Mononuclear cell (primary cell): ENCODE measurements around the gene TIGD6. TPM values are rescaled to one million over a fixed set of nuclear protein-coding genes. Genes with fewer than 3 reads are reported as not detected.
"Not testable (repeated sequence)": the region's sequence is repeated elsewhere in the genome, so short reads cannot be mapped to it uniquely, and the experiment has no call there.

Experiments used
- H3K27me3 ChIP-seq: 2 replicates; pipeline ENCODE4 v1.6.0; 2011; ENCODE audit warnings: low read length, control low read depth; ENCODE audit not compliant: insufficient read depth
- H3K4me1 ChIP-seq: 2 replicates; pipeline ENCODE4 v1.5.1; 2011; ENCODE audit warnings: mild to moderate bottlenecking, low read length, control low read depth; ENCODE audit not compliant: insufficient read depth
- H3K4me3 ChIP-seq: 2 replicates; pipeline ENCODE4 v1.5.1; 2011; ENCODE audit warnings: mild to moderate bottlenecking, low read length, moderate library complexity
- H3K9me3 ChIP-seq: 2 replicates; pipeline ENCODE4 v1.5.1; 2011; ENCODE audit warnings: low read depth, mild to moderate bottlenecking, control low read depth, low read length
- total RNA-seq: library from RNA; depleted of rRNA; stranded (reverse); fragments of >200 nt; gene quantifications from one replicate; pipeline ENCODE4 v1.2.3, GENCODE V29; 2012

The TIGD6 gene
- total RNA-seq, result 2.1 TPM

GRCh38 chr5:150000256-150000989 lies at the start of gene TIGD6, which contains the start of gene HMGXB3:
Gene TIGD6, minus strand, starts transcription at chr5:150000654. Its CDS starts 4,306 bp downstream, at chr5:149996348.
Gene HMGXB3, plus strand, starts transcription at chr5:150000739. Its CDS starts 4,114 bp downstream, at chr5:150004853.
- Histone ChIP-seq H3K4me3 (peak within 1 kb of the TSS; percentile 87), H3K4me1 (peaks cover 31% of the 10 kb centered on the region), H3K9me3 (no peaks in the 10 kb centered on the region), H3K27me3 (no peaks in the 10 kb centered on the region)

GRCh38 chr5:150046031-150046430 lies 45.6 kb upstream of the TIGD6 start:
- Histone ChIP-seq H3K4me3 (no peak overlapping the region), H3K27me3 (no peaks in the 10 kb centered on the region), H3K9me3 (no peaks in the 10 kb centered on the region), H3K4me1 (peaks cover 28% of the 10 kb centered on the region)

GRCh38 chr5:150045549-150045948 lies 45.1 kb upstream of the TIGD6 start:
- Histone ChIP-seq H3K4me3 (no peak overlapping the region), H3K4me1 (peaks cover 23% of the 10 kb centered on the region)

GRCh38 chr5:150044712-150045111 lies 44.3 kb upstream of the TIGD6 start:
- Histone ChIP-seq H3K4me3 (no peak overlapping the region), H3K9me3 (no peaks in the 10 kb centered on the region), H3K4me1 (peaks cover 22% of the 10 kb centered on the region), H3K27me3 (no peaks in the 10 kb centered on the region)

More at GRCh38 chr5:150045549-150045948, 45.1 kb upstream of the TIGD6 start:
- H3K9me3 ChIP-seq, result no peaks in the 10 kb centered on the region
- H3K27me3 ChIP-seq, result no peaks in the 10 kb centered on the region

- H3K4me1 ChIP-seq, result peaks cover 22% of the 10 kb centered on the region
- H3K9me3 ChIP-seq, result no peaks in the 10 kb centered on the region
- H3K4me3 ChIP-seq, result no peak overlapping the region
- no peaks in the 10 kb centered on the region for H3K27me3 ChIP-seq
Measured at GRCh38 chr5:150044329-150044681, 43.9 kb upstream of the TIGD6 start.

- H3K9me3 ChIP-seq, result no peaks in the 10 kb centered on the region
- no peak overlapping the region for H3K4me3 ChIP-seq
- no peaks in the 10 kb centered on the region for H3K27me3 ChIP-seq
- peaks cover 22% of the 10 kb centered on the region for H3K4me1 ChIP-seq
Measured at GRCh38 chr5:150043657-150044328, 43.3 kb upstream of the TIGD6 start.

- H3K4me1 ChIP-seq, result peaks cover 22% of the 10 kb centered on the region
- H3K9me3 ChIP-seq, result no peaks in the 10 kb centered on the region
- no peaks in the 10 kb centered on the region for H3K27me3 ChIP-seq
- no peak overlapping the region for H3K4me3 ChIP-seq
Measured at GRCh38 chr5:150042459-150042858, 42.0 kb upstream of the TIGD6 start.

GRCh38 chr5:150038547-150038946 lies 38.1 kb upstream of the TIGD6 start:
- Histone ChIP-seq H3K27me3 (no peaks in the 10 kb centered on the region), H3K4me1 (peaks cover 4% of the 10 kb centered on the region), H3K9me3 (no peaks in the 10 kb centered on the region), H3K4me3 (no peak overlapping the region)

- Histone ChIP-seq H3K4me1 (no peaks in the 10 kb centered on the region), H3K9me3 (no peaks in the 10 kb centered on the region), H3K27me3 (no peaks in the 10 kb centered on the region), H3K4me3 (no peak overlapping the region)
Measured at GRCh38 chr5:150036513-150036912, 36.1 kb upstream of the TIGD6 start.

- H3K9me3 ChIP-seq, result no peaks in the 10 kb centered on the region
- no peaks in the 10 kb centered on the region for H3K27me3 ChIP-seq
- no peak overlapping the region for H3K4me3 ChIP-seq
- H3K4me1 ChIP-seq, result no peaks in the 10 kb centered on the region
Measured at GRCh38 chr5:150035139-150035895, 34.9 kb upstream of the TIGD6 start.

- Histone ChIP-seq H3K9me3 (no peaks in the 10 kb centered on the region), H3K27me3 (no peaks in the 10 kb centered on the region), H3K4me1 (no peaks in the 10 kb centered on the region), H3K4me3 (no peak overlapping the region)
Measured at GRCh38 chr5:150034662-150035061, 34.2 kb upstream of the TIGD6 start.

- no peaks in the 10 kb centered on the region for H3K4me1 ChIP-seq
- no peak overlapping the region for H3K4me3 ChIP-seq
- no peaks in the 10 kb centered on the region for H3K9me3 ChIP-seq
- no peaks in the 10 kb centered on the region for H3K27me3 ChIP-seq
Measured at GRCh38 chr5:150033334-150033733, 32.9 kb upstream of the TIGD6 start.

- H3K27me3 ChIP-seq, H3K4me3 ChIP-seq, H3K4me1 ChIP-seq, H3K9me3 ChIP-seq: not testable (repeated sequence)
Measured at GRCh38 chr5:150028047-150028446, 27.6 kb upstream of the TIGD6 start.

GRCh38 chr5:150026682-150027172 lies 26.3 kb upstream of the TIGD6 start:
- Histone ChIP-seq H3K4me3 (no peak overlapping the region), H3K9me3 (no peaks in the 10 kb centered on the region), H3K27me3 (no peaks in the 10 kb centered on the region), H3K4me1 (no peaks in the 10 kb centered on the region)

GRCh38 chr5:150024346-150024984 lies 24.0 kb upstream of the TIGD6 start:
- no peaks in the 10 kb centered on the region for H3K9me3 ChIP-seq
- H3K4me3 ChIP-seq, result no peak overlapping the region
- H3K27me3 ChIP-seq, result no peaks in the 10 kb centered on the region
- H3K4me1 ChIP-seq, result no peaks in the 10 kb centered on the region
